Osteoblast (primary cell): ENCODE data around the gene TMEM229B. TPM values are rescaled to one million over a fixed set of nuclear protein-coding genes. Genes with fewer than 3 reads are reported as not detected.

Source experiments
- DNase-seq: peaks from one replicate; pipeline ENCODE4 v3.0.0; 2011; ENCODE audit warnings: low spot score, mixed read lengths; ENCODE audit not compliant: insufficient read length; ENCODE audit errors: missing footprints
- H2AFZ ChIP-seq: 2 replicates; pipeline ENCODE4 v1.6.0; 2011; ENCODE audit warnings: mild to moderate bottlenecking, low read length
- H3K27ac ChIP-seq: 2 replicates; pipeline ENCODE4 v1.5.1; 2011; ENCODE audit warnings: mild to moderate bottlenecking, low read depth, low read length, moderate library complexity
- H3K27me3 ChIP-seq: 2 replicates; pipeline ENCODE4 v1.6.0; 2012; ENCODE audit warnings: mild to moderate bottlenecking, control low read depth, inconsistent platforms, low read length, moderate library complexity; ENCODE audit not compliant: insufficient read depth
- H3K36me3 ChIP-seq: 2 replicates; pipeline ENCODE4 v1.5.1; 2011; ENCODE audit warnings: mild to moderate bottlenecking, low read length, control low read depth, moderate library complexity; ENCODE audit not compliant: insufficient read depth
- H3K4me1 ChIP-seq: 2 replicates; pipeline ENCODE4 v1.5.1; 2011; ENCODE audit warnings: mild to moderate bottlenecking, low read length, control low read depth, moderate library complexity; ENCODE audit not compliant: insufficient read depth
- H3K4me2 ChIP-seq: 2 replicates; pipeline ENCODE4 v1.6.0; 2011; ENCODE audit warnings: mild to moderate bottlenecking, low read length; ENCODE audit not compliant: insufficient read depth
- H3K4me3 ChIP-seq: fragments of 200-600 bp; sonication (generic); 3 replicates; pipeline ENCODE4 v1.5.1; 2012; ENCODE audit warnings: mild to moderate bottlenecking, low read length, inconsistent platforms; ENCODE audit not compliant: insufficient read depth
- H3K79me2 ChIP-seq: 2 replicates; pipeline ENCODE4 v1.6.0; 2012; ENCODE audit warnings: mild to moderate bottlenecking, low read length, control low read depth, inconsistent platforms; ENCODE audit not compliant: insufficient read depth
- H3K9me3 ChIP-seq: 2 replicates; pipeline ENCODE4 v1.5.1; 2011; ENCODE audit warnings: low read depth, low read length, control low read depth
- H4K20me1 ChIP-seq: 2 replicates; pipeline ENCODE4 v1.6.0; 2012; ENCODE audit warnings: mild to moderate bottlenecking, low read length, control low read depth; ENCODE audit not compliant: insufficient read depth
- CTCF ChIP-seq: IDR thresholded peaks from 2 replicates; pipeline ENCODE4 v1.5.1; 2011; ENCODE audit warnings: mild to moderate bottlenecking, low read depth, low read length, moderate library complexity; ENCODE audit errors: extremely low read depth
- small RNA-seq: library from RNA; depleted of rRNA; stranded (forward); fragments of <200 nt; gene quantifications from one replicate; pipeline ENCODE3, GENCODE V24; 2012
- total RNA-seq: library from RNA; depleted of rRNA; stranded (reverse); fragments of >200 nt; gene quantifications from 2 replicates; pipeline ENCODE4 v1.2.3, GENCODE V29; 2012

Gene TMEM229B
- total RNA-seq, 1 donor: 5.8 TPM

GRCh38 chr14:67421356-67422224 is 66.9 kb downstream of the TMEM229B start:
- H3K9me3 ChIP-seq: no peaks in the 10 kb centered on the region
- H3K4me2 ChIP-seq: no peak overlapping the region
- no peak overlapping the region for H2AFZ ChIP-seq
- no peaks in the 10 kb centered on the region for H3K36me3 ChIP-seq
- H3K27me3 ChIP-seq: peaks cover 3% of the 10 kb centered on the region
- H3K4me1 ChIP-seq: peaks cover 2% of the 10 kb centered on the region
- no peak overlapping the region for H3K27ac ChIP-seq
- DNase-seq: no peak
- no peaks in the 10 kb centered on the region for H3K79me2 ChIP-seq
- no peak overlapping the region for H3K4me3 ChIP-seq
- TF ChIP-seq CTCF: no peak
- H4K20me1 ChIP-seq: no peaks in the 10 kb centered on the region

Small RNA genes lying within 50 kb of the gene (small RNA-seq; reads per million reads assigned to genes)
- gene MIR5694: not detected

Other genes starting within 250 kb of the TMEM229B start
- 21.2 and 21.7 TPM in 2 replicates for gene PALS1, start 247.3 kb downstream of the TMEM229B start, total RNA-seq
- 111 and 140 TPM in 2 replicates for gene ATP6V1D, start 128.9 kb downstream of the TMEM229B start, total RNA-seq
- 127 and 152 TPM in 2 replicates for gene EIF2S1, start 128.4 kb downstream of the TMEM229B start, total RNA-seq
- gene PLEK2, start 76.6 kb downstream of the TMEM229B start, total RNA-seq: 1.2 and 2.5 TPM in 2 replicates
- gene PLEKHH1, start 44.6 kb upstream of the TMEM229B start, total RNA-seq: 0.59 and 1.1 TPM in 2 replicates
- gene PIGH, start 111.5 kb upstream of the TMEM229B start, total RNA-seq: 15.3 and 16.3 TPM in 2 replicates
- gene ARG2, start 131.2 kb upstream of the TMEM229B start, total RNA-seq: 11.2 and 13.3 TPM in 2 replicates
- 64.1 and 66.6 TPM in 2 replicates for gene VTI1B, start 185.9 kb upstream of the TMEM229B start, total RNA-seq
- 138 and 143 TPM in 2 replicates for gene RDH11, start 207.0 kb upstream of the TMEM229B start, total RNA-seq
- 0.29 TPM in 1 of 2 replicates, not detected in the other for gene RDH12, start 213.2 kb upstream of the TMEM229B start, total RNA-seq